GM21576 (cell line): ENCODE data around the gene CLIC3.

ENCODE experiments used
- ATAC-seq: cut with Tn5 transposase; IDR thresholded peaks from one replicate; pipeline ENCODE4 v1.9.1; 2021; ENCODE audit warnings: mild to moderate bottlenecking, moderate library complexity; ENCODE audit not compliant: unreplicated experiment

Gene CLIC3

GRCh38 chr9:137031904-137032640, 35.7 kb upstream of the CLIC3 start, which contains the start of gene FUT7:
FUT7 (minus strand) TSS chr9:137032088; CDS start chr9:137031991, 97 bp downstream.
- no peak for ATAC-seq

DNA sequence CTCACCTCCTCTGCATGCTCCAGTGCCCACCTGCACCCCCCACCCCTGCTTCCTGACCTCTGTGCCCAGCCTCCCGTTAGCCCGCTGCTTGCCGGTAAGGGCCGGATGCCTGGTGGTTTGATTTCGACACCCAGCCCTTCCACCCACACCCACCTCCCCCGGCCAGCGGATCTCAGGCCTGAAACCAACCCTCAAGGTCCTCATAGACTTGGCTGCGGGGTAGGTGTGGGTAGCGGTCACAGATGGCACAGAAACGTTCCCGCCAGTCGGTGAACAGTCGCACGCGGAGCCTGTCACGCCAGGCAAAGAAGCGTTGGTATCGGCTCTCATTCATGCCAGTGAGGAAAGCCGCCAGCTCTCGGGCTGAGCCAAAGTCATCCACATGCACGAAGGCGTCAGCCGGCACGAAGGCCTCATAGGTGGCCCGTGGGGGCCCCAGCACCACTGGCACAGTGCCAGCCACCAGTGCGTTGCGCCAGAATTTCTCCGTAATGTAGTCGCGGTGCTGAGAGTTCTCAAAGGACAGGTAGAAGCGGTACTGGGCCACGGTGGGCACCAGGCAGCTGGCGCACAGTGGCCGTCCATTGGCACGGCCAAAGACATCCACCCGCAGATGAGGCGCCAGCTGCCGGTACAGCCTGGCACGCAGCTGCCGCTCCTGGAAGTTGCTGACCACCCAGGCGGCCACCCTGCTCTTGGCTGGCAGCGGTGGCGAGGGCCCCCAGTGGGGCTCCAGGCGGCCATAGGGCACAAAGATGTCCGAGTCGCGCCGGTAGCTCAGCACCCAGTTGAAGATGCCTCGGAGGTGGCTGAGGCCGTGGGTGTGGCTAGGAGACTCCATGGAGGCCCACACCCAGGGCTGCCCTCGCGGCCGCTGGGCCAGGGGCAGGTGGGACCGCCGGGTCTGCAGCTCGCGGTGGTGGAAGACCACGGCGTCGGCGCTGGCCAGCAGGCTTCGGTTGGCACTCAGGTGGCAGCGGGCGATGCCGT, 34.5 kb upstream of the CLIC3 start:
- ATAC-seq = no peak

- ATAC-seq = no peak
These were observed 33.6 kb upstream of the CLIC3 start for GRCh38 chr9:137030006-137030405.

DNA sequence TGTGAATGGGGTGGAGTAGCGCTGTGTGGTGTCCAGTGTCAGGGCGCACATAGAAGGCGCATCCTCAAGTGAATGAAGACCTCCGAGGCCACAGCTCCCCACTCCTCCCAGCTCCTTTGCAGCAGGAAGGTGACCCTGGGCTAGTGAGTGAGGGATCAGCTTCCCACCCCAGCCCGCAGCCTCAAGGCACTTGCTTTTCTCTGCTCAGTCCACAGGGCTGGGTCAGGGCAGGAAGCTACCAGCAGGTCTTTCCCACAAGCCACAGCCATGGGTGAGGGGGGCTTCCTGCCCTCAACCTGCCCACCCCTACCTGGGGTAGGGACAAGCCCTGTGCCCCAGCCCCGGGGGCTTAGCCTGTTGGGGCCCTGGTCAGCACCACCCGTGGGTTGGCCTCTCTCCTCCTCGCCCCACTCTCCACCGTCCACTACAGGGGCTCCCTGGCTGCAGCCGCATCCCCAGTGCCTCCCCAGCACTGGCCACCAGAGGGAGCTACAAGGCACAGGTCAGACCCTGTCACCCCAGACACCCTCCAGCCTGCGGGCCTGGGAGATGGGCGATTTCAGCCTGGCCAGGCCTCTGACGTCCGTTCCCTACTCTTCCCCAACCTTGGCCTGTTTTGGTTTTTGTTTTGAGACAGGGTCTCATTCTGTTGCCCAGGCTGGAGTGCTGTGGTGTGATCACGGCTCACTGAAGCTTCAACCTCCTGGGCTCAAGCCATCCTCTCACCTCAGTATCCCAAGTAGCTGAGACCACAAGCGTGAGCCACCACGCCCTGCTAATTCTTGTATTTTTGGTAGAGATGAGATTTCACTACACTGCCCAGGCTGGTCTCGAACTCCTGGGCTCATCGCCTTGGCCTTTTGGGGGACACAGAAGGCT, 32.9 kb upstream of the CLIC3 start:
- ATAC-seq = peak; percentile 40

DNA sequence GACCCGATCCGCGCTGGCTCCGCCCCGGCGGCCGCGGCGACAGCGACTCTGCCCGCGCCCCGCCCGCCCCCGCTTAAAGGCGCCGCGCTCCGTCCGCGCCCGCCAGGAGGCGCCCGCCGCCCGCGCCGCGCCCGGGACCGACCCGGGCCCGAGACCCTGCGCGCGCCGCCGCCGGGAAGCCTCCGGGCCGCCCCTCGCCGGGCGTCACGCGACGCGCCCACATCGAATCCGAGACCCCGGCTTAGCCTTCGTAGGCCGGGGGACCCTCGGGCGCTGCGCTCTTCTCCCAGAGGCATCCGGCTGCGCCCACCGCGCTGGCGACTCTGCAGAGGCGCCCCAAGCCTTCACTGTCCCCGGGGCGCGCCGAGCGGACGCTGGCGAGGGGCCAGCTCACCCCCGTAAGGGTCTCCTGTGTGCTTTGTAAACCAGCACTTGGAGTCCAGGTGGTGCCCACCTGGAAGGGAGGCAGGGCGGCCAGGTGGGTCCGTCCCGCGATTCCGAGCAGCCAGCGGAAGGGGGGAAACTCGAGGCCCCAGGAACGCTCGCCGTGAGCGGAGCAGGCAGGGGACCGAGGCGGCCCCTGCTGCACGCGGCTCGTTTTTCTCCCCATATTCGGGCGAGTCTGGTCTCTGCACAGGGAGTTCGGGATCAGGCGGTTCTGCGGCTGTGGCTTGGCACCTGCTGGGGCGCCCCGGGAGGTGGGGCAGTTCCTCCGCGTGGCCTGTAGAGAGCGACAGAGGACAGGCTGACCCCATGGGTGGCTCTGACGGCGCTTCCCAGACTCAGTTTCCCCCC, 32.1 kb upstream of the CLIC3 start:
- peak; percentile 35 for ATAC-seq

GRCh38 chr9:137027369-137028262, 31.2 kb upstream of the CLIC3 start, which contains the start of gene ABCA2:
ABCA2 (minus strand) TSS chr9:137028237; CDS start chr9:137028140, 97 bp downstream.
- ATAC-seq = no peak

- no peak for ATAC-seq
These were observed 30.5 kb upstream of the CLIC3 start for GRCh38 chr9:137026828-137027227.

DNA sequence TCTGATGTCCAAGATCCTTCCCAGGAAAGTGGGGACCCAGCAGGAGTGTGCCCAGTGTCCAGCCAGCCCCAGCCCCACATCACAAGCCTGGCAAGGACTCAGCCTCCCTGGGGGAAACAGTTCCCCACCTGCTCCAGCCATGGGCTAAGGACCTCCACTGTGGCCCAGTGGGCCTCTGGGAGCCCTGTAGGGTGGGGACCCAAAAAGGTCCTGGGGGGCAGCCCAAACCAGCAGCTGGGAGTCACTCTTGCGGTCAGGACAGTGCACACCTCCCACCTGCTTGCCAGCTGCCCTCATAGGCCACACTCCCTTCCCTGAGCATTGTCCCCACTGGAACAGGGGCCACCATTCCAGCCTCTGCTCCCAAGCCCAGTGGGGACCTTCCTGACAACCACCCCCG, 30.0 kb upstream of the CLIC3 start:
- no peak for ATAC-seq

- no peak for ATAC-seq
These were observed 29.2 kb upstream of the CLIC3 start for GRCh38 chr9:137025517-137025966.

GRCh38 chr9:137023583-137023991, 27.2 kb upstream of the CLIC3 start:
- ATAC-seq = no peak

GRCh38 chr9:137023157-137023556, 26.8 kb upstream of the CLIC3 start:
- no peak for ATAC-seq

GRCh38 chr9:137022662-137023008, 26.3 kb upstream of the CLIC3 start:
- ATAC-seq = no peak

DNA sequence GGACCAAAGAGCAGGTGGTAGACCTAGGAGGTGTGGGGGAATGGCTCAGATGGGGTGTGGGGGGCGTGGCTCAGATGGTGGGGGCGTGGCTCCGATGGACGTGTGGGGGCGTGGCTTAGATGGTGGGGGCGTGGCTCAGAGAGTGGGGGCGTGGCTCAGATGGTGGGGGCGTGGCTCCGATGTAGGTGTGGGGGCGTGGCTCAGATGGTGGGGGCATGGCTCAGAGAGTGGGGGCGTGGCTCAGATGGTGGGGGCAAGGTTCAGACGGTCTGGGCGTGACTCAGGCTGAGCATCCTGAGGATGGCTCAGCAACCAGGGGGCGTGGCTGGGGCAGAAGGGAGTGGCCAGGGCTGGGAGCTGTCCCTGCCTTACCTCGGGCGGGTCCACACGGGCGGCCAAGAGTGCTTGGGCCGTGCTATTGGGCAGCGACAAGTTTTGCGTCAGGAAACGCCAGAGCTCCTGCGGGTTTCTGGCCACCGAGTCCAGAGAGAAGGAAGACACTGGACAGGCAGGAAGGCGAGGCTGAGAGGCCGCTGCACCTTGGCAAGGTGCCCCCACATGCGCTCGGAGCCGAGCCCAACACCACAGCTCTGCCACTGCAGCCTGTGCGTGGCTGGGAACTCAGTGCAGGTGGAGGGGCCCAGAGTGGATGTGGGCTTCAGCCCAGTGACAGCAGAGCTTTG, 25.8 kb upstream of the CLIC3 start:
- ATAC-seq = no peak

DNA sequence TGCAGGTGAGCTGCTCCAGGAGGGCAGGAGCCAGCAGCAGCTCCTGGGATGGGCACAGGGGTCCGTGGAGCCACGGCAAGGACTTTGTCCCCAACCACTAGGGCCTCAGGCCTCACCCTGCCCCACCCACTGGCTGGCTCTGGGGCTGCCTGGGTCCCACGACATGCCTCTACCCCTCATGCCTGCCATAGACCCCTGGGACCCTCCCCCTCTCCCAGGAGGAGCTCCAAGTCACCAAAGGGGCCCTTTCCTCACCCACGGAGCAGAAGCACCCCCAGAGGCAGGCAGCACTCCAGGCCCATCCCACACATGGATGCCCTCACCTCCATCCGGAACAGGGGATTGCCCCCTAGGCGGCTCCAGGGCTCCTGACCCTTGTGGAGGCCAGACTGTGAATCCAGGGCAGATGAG, 25.2 kb upstream of the CLIC3 start:
- no peak for ATAC-seq

DNA sequence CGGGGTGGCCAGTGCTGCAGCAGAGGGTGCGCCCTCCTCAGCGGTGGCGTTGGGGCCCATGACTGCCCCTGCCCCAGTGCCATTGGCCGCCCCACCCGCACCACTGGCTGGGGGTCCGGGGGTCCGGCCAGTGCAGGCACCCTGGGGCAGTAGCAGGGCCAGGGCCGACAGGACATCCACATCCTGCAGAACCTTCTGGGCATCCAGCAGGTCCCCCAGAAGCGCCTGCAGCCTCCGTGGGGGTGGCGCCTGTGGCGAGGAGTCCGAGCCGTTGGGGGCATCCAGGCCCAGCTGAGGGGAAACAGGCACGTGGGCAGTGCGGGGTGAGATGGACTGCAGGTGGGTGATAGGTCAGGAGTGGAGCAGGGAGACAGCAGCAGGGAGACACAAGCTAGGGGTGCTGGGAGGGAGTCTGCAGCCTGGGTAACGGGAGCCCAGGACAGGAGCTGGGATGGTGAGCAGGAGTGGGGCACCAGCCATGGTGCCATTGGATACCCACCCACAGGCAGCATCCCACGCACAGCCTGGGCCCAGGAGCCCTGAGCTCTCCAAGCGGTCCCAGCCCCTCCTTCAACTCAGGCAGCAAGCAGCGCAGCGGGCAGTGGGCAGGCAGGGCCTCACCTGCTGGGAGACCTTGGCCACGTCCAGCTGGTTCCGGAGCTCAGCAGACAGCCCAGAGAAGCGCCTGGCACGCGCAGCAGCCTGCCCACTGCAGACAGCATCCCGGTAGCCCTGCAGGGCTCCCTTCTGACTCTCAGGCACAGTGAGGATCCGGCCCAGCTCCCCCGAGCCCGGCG, 24.6 kb upstream of the CLIC3 start:
- no peak for ATAC-seq

GRCh38 chr9:137019891-137020683, 23.7 kb upstream of the CLIC3 start:
- no peak for ATAC-seq
